Inflammatory macrophage treated with lipopolysaccharide for 1 hour (primary cell): ENCODE measurements around the gene LEF1.

Experiments
- DNase-seq, 2 donors: peaks; one replicate each; pipeline ENCODE4 v3.0.0-alpha.2; 2020 to 2022

The LEF1 gene

GRCh38 chr4:108168671-108169523, at the start of gene LEF1:
TSS of gene LEF1 (minus strand) at chr4:108168932. CDS start at chr4:108167767, 1,165 bp downstream.
- no peak for DNase-seq

DNA sequence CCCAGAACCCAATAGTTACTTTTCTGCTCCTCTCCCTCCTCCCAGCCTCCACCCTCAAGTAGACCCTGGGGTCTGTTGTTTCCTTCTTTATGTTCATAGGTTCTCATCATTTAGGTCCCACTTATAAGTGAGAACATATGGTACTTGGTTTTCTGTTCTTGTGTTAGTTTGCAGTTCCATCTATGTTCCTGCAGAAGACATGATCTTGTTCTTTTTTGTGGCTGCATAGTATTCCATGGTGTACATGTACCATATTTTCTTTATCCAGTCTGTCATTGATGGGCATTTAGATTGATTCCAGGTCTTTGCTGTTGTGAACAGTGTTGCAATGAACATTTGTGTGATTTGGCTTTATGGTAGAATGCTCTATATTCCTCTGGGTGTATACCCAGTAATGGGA, 47.8 kb upstream of the LEF1 start:
- no peak for DNase-seq

- no peak for DNase-seq
Observed at GRCh38 chr4:108215055-108215454, 46.3 kb upstream of the LEF1 start.

DNA sequence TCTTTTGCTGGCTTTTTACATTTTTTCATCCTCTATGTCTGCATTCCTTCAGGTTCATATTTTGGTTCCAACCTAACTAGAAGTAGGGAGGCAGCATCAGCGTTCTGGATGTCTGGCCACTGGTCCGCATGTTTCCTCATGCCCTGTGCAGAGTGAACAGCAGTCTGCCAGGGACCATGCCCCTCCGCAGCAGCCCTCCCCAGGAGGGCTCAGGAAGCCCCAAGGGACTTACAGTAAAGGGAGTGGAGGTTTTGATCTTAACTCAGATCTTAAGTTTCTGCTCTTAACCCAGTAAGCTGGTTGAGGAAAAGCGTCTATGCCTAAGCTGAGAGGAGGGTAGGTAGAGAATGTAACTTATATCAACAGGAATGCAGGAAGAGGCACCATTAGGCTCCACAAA, 45.0 kb upstream of the LEF1 start:
- DNase-seq: no peak

DNA sequence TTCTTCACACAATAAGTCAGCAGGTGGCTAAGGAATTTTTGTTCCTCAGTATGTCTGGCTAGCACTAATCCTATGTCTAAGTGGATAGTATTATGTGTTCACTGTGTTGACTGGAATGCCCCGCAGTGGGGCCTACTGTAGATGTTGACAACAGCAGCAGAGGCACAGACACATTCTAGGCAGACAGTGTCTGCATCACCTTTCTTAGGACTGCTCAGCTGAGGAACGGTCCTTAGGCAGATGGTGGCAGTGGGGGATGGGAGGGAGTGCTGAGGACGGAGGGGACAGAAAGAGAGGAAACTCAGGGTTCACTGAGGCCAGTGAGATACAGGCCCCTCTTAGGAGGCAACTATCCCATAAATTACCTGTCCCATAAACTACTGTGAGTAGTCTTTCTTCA, 44.6 kb upstream of the LEF1 start:
- DNase-seq: no peak

GRCh38 chr4:108210989-108211835, 42.5 kb upstream of the LEF1 start:
- no peak for DNase-seq

- DNase-seq: no peak
Observed at GRCh38 chr4:108209489-108209888, 40.8 kb upstream of the LEF1 start.

DNA sequence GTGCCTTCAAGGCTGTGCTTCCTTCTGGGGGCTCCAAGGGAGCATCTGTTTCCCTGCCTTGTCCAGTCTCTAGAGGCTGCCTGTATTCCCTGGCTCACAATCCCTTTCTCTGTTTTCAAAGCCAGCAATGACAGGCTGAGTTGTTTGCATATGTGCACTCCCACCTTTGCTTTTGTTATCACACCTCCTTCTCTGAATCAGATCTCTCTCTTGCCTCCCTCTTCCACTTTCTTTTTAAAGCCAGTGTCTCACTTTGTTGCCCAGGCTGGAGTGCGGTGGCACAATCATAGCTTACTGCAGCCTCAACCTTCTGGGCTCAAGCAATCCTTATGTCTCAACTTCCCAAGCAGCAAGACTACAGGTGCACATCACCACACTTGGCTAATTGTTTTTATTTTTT, 37.1 kb upstream of the LEF1 start:
- DNase-seq: no peak

DNA sequence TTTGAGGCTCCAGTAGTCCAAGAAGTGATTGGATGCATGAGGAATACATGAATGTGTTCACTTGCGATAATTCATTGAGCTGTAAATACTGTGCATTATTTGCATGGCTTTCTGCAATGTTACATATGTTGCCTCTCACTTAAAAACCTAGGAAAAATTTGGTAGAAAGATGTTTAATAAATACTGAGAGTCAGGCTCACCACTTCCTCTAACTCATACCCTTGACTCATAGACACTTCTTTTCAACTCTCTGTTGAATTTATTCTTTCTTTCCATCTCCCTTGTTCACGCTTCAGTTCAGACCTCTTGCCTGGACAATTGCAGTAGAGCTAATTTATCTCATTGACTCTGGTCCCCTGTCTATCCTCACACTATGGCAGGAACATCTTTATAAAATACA, 35.8 kb upstream of the LEF1 start:
- no peak for DNase-seq

DNA sequence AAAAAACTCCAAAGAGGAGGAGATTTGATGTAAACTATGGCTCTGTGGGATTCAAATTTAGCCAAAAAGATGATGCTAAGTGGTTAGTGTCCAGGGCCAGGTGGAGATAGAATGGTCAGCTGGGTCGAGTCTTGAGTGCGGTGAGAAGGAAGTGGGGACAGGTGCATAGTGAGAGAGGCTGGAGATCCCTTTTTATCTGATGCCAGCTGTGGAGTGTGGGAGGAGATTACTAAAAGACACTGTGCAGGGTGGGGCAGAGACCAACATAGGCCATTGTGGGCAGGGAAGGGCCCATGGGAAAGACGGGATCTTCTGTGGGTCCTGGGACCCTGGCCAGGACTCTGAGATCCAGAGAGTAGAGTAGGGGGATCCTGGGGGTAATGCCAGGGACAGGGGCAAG, 34.6 kb upstream of the LEF1 start:
- DNase-seq: no peak

GRCh38 chr4:108201774-108202173, 33.0 kb upstream of the LEF1 start:
- no peak for DNase-seq

- DNase-seq: no peak
Observed at GRCh38 chr4:108199881-108200280, 31.1 kb upstream of the LEF1 start.

- DNase-seq: no peak
Observed at GRCh38 chr4:108193886-108194672, 25.3 kb upstream of the LEF1 start.

DNA sequence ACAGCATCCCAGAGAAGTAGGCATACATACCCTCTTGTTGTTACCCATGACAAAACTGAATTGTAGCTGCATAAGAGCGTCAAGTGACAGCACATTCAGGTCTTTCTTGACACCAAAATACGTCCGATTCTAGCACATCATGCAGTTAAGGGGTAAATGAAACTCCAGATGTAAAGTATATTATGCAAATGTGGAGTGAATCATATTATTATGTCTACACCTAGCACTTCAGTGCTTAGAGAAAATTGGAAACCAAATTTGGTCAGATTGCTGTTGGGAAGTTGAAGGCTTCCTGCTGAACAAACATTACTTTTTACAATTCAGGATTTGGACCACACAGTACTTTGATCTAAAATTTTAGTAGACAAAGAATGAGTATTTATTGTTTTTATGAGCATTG, 24.2 kb upstream of the LEF1 start:
- DNase-seq: no peak

DNA sequence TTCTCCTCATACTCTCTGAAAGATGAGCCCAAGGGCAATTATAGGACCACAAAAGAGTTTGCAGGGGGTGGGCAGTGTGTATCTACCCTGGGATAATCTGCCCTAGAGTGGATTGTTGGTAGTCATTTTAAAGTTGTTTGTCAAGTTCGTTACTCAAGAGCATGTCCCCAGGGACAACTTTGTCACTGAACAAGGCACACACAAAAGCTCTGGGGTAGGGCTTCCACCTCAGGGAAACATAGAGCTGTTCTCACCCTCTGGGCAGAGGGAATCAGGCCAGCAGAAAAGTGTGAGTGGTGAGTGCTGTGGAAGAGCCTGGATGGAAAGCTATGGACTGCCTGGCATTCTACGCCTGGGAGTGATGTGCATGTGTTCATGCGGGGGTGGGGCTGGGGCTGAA, 23.3 kb upstream of the LEF1 start:
- DNase-seq: no peak

GRCh38 chr4:108191269-108191914, 22.7 kb upstream of the LEF1 start:
- DNase-seq: no peak

- no peak for DNase-seq
Observed at GRCh38 chr4:108188770-108189169, 20.0 kb upstream of the LEF1 start.

GRCh38 chr4:108185252-108185651, 16.5 kb upstream of the LEF1 start:
- DNase-seq: no peak

- no peak for DNase-seq
Observed at GRCh38 chr4:108184453-108185049, 15.8 kb upstream of the LEF1 start.

DNA sequence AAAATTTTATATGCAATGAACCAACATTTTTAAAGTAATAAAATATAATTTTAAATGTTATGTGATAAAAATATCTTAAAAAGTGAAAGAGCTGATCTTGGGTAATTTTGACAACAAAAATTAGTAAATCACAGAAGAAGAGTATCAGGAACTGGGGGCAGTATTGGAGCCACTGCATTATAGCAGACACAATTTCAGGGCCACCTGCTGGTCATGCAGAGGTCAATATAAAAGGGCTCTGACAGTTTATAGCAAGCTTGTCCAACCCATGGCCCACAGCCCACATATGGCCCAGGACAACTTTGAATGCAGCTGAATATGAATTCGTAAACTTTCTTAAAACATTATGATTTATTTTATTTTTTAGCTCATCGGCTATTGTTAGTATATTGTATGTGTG, 13.0 kb upstream of the LEF1 start:
- no peak for DNase-seq

DNA sequence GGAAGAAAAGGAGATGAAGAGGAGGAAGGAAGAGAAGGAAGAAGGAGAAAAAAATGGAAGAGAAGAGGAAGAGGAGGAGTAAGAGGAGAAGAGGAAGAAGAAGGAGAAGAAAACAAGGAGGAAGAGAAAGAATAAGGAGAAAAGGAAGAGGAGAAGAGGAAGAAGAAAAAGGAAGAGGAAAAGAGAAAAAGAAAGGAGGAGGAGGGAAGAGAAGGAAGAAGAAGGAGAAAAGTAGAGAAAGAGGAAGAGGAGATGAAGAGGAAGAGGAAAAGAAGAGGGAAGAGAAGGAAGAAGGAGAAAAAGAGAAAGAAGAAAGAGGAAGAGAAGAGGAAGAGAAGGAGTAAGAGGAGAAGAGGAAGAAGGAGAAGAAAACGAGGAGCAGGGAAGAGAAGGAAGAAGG, 11.8 kb upstream of the LEF1 start:
- DNase-seq: no peak

DNA sequence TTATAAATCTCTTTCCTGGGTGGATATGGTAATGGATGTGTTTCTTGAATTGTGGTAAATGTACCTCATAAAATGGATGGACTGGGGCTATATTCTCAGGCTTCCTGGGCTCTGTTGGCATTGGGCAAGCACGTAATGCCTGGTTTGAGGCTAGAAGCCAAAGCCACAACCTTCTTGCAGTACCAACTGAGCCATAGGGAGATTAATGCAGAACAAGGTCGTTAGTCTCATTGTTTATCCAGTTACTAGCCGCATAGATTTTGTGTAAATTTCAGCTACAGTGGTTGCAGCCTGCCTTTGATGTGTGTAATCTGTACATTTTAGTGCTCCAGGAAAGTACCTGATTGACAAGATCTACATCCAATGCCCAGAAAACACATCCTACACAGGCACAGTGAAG, 7.2 kb upstream of the LEF1 start:
- no peak for DNase-seq
